ENCODE results near the gene ANKIB1. TPM values are rescaled to one million over a fixed set of nuclear protein-coding genes. Genes with fewer than 3 reads are reported as not detected.

ANKIB1 gene
- total RNA-seq, 2 experiments from 2014 or later: 25.3 to 42.3 TPM

- no peaks in the 10 kb centered on the region for H3K9me3 ChIP-seq (ENCODE audit: low read length)
- H3K36me3 ChIP-seq (ENCODE audit: insufficient read depth, low read length): peaks cover 82% of the 10 kb centered on the region
- no peaks in the 10 kb centered on the region for H4K20me1 ChIP-seq (ENCODE audit: insufficient read depth, low read length)
- H2AFZ ChIP-seq (ENCODE audit: low read length): no peak overlapping the region
- H3K4me2 ChIP-seq (ENCODE audit: low read length): no peak overlapping the region
- ChIA-PET POLR2A (interaction anchor here (1.2 kb wide), 1 partner anchor 22 kb away, joined by 3 read pairs; no protein-coding TSS in a partner anchor), CTCF (ENCODE audit: unreplicated experiment) (no interaction called here)
- BruUV-seq (replicated peaks): no TSS peak
- intact Hi-C loops (cut with micrococcal nuclease; ENCODE audit: unreplicated experiment): no loop called here
- no peak overlapping the region for H3K4me3 ChIP-seq (ENCODE audit: low read depth, low read length, poor library complexity, severe bottlenecking)
- H3K79me2 ChIP-seq (ENCODE audit: insufficient read depth, low read depth, low read length): no peaks in the 10 kb centered on the region
- TF ChIP-seq CTCF (conservative IDR thresholded peaks at IDR 0.05; ENCODE audit: low read length): no peak
- TF ChIP-seq EZH2phosphoT487 (IDR thresholded peaks at IDR 0.05; ENCODE audit: borderline replicate concordance, low read depth, low read length): no peak
- no peak overlapping the region for H3K27ac ChIP-seq (ENCODE audit: low read depth, low read length, poor library complexity, severe bottlenecking)
- no peaks in the 10 kb centered on the region for H3K4me1 ChIP-seq (ENCODE audit: insufficient read depth, low read length, poor library complexity, severe bottlenecking)
- DNase-seq (ENCODE audit: low spot score): no peak
- H3K9me2 ChIP-seq (ENCODE audit: insufficient read depth, low read length): no peaks in the 10 kb centered on the region
These were observed 18.8 kb upstream of the ANKIB1 start for GRCh38 chr7:92226981-92227380.

GRCh38 chr7:92228100-92228499 is 17.7 kb upstream of the ANKIB1 start:
- H3K79me2 ChIP-seq (ENCODE audit: insufficient read depth, low read depth, low read length): no peaks in the 10 kb centered on the region
- TF ChIP-seq EZH2phosphoT487 (IDR thresholded peaks at IDR 0.05; ENCODE audit: borderline replicate concordance, low read depth, low read length) (no peak), CTCF (conservative IDR thresholded peaks at IDR 0.05; ENCODE audit: low read length) (no peak)
- no peaks in the 10 kb centered on the region for H3K9me3 ChIP-seq (ENCODE audit: low read length)
- H3K4me2 ChIP-seq (ENCODE audit: low read length): no peak overlapping the region
- no peak overlapping the region for H3K4me3 ChIP-seq (ENCODE audit: low read depth, low read length, poor library complexity, severe bottlenecking)
- H3K4me1 ChIP-seq (ENCODE audit: insufficient read depth, low read length, poor library complexity, severe bottlenecking): no peaks in the 10 kb centered on the region
- ChIA-PET POLR2A (interaction anchor here (0.6 to 1.2 kb wide), 2 partner anchors 23 to 598 kb away, joined by 3 read pairs; no protein-coding TSS in a partner anchor), CTCF (ENCODE audit: unreplicated experiment) (no interaction called here)
- H3K36me3 ChIP-seq (ENCODE audit: insufficient read depth, low read length): peaks cover 84% of the 10 kb centered on the region
- H4K20me1 ChIP-seq (ENCODE audit: insufficient read depth, low read length): no peaks in the 10 kb centered on the region
- intact Hi-C loops (cut with micrococcal nuclease; ENCODE audit: unreplicated experiment): no loop called here
- H3K27ac ChIP-seq (ENCODE audit: low read depth, low read length, poor library complexity, severe bottlenecking): no peak overlapping the region
- H2AFZ ChIP-seq (ENCODE audit: low read length): no peak overlapping the region
- BruUV-seq (replicated peaks): no TSS peak
- no peak for DNase-seq (ENCODE audit: low spot score)
- no peaks in the 10 kb centered on the region for H3K9me2 ChIP-seq (ENCODE audit: insufficient read depth, low read length)

GRCh38 chr7:92228742-92229141 is 17.0 kb upstream of the ANKIB1 start:
- Histone ChIP-seq H3K4me1 (ENCODE audit: insufficient read depth, low read length, poor library complexity, severe bottlenecking) (no peaks in the 10 kb centered on the region), H3K9me2 (ENCODE audit: insufficient read depth, low read length) (no peaks in the 10 kb centered on the region), H2AFZ (ENCODE audit: low read length) (no peak overlapping the region), H3K36me3 (ENCODE audit: insufficient read depth, low read length) (peaks cover 86% of the 10 kb centered on the region), H3K79me2 (ENCODE audit: insufficient read depth, low read depth, low read length) (no peaks in the 10 kb centered on the region), H3K4me3 (ENCODE audit: low read depth, low read length, poor library complexity, severe bottlenecking) (no peak overlapping the region), H3K4me2 (ENCODE audit: low read length) (no peak overlapping the region), H3K9me3 (ENCODE audit: low read length) (no peaks in the 10 kb centered on the region), H4K20me1 (ENCODE audit: insufficient read depth, low read length) (no peaks in the 10 kb centered on the region), H3K27ac (ENCODE audit: low read depth, low read length, poor library complexity, severe bottlenecking) (no peak overlapping the region)
- BruUV-seq (replicated peaks): no TSS peak
- CTCF ChIA-PET (ENCODE audit: unreplicated experiment): no interaction called here
- intact Hi-C loops (cut with micrococcal nuclease; ENCODE audit: unreplicated experiment): no loop called here
- TF ChIP-seq CTCF (conservative IDR thresholded peaks at IDR 0.05; ENCODE audit: low read length): no peak
- TF ChIP-seq EZH2phosphoT487 (IDR thresholded peaks at IDR 0.05; ENCODE audit: borderline replicate concordance, low read depth, low read length): no peak
- POLR2A ChIA-PET: interaction anchor here (0.6 kb wide), 1 partner anchor 598 kb away, joined by 3 read pairs; no protein-coding TSS in a partner anchor
- no peak for DNase-seq (ENCODE audit: low spot score)

Data from OCI-LY7 (cell line).